Measurements from ENCODE around the gene SMARCC2.

SMARCC2 gene

DNA sequence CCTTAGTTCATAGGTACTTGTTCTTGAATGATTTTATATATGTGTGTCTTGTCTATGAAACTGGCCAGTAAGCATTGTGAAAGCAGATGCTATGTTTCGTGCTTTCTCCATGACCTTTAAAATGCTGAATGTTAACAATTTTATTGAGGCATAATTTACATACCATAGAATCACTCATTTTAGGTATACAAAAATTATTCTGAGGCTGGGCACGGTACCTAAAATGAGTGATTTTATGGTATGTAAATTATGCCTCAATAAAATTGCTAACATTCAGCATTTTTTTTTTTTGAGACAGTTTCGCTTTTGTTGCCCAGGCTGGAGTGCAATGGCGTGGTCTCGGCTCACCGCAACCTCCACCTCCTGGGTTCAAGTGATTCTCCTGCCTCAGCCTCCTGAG, 54.4 kb downstream of the SMARCC2 start:
- no peak for DNase-seq (ENCODE audit: extremely low read depth, low read depth)
- TF ChIP-seq, protein P1, sequence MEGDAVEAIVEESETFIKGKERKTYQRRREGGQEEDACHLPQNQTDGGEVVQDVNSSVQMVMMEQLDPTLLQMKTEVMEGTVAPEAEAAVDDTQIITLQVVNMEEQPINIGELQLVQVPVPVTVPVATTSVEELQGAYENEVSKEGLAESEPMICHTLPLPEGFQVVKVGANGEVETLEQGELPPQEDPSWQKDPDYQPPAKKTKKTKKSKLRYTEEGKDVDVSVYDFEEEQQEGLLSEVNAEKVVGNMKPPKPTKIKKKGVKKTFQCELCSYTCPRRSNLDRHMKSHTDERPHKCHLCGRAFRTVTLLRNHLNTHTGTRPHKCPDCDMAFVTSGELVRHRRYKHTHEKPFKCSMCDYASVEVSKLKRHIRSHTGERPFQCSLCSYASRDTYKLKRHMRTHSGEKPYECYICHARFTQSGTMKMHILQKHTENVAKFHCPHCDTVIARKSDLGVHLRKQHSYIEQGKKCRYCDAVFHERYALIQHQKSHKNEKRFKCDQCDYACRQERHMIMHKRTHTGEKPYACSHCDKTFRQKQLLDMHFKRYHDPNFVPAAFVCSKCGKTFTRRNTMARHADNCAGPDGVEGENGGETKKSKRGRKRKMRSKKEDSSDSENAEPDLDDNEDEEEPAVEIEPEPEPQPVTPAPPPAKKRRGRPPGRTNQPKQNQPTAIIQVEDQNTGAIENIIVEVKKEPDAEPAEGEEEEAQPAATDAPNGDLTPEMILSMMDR (IDR thresholded peaks at IDR 0.05; ENCODE audit: low read depth, low read length), result no peak

DNA sequence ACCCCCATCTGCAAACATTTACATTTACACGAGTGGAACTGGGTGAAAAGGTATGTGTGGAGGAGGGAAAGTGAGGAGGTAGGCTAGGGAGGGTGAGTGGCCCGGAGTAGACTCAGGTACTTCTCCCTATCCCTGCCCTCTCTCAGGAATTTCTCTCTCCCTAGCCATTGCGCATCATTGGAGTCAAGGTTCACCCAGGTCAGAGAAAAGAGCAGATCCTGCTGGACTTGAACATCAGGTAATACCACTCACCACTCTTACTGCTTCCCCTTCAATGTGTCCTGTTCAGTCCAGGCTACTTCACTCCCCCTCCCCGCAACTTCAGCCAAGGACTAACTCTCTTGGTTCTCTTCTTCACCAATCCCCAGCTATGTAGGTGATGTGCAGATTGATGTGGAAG, 58.4 kb downstream of the SMARCC2 start:
- DNase-seq (ENCODE audit: extremely low read depth, low read depth), result no peak
- TF ChIP-seq, protein P1 (IDR thresholded peaks at IDR 0.05; ENCODE audit: low read depth, low read length), result no peak

GRCh38 chr12:56129942-56130495, 59.3 kb downstream of the SMARCC2 start:
- TF ChIP-seq, protein P1 (IDR thresholded peaks at IDR 0.05; ENCODE audit: low read depth, low read length), result no peak
- no peak for DNase-seq (ENCODE audit: extremely low read depth, low read depth)

GRCh38 chr12:56129206-56129941, 59.9 kb downstream of the SMARCC2 start:
- TF ChIP-seq, protein P1 (IDR thresholded peaks at IDR 0.05; ENCODE audit: low read depth, low read length), result no peak
- no peak for DNase-seq (ENCODE audit: extremely low read depth, low read depth)

GRCh38 chr12:56128670-56129205, 60.5 kb downstream of the SMARCC2 start:
- no peak for DNase-seq (ENCODE audit: extremely low read depth, low read depth)

DNA sequence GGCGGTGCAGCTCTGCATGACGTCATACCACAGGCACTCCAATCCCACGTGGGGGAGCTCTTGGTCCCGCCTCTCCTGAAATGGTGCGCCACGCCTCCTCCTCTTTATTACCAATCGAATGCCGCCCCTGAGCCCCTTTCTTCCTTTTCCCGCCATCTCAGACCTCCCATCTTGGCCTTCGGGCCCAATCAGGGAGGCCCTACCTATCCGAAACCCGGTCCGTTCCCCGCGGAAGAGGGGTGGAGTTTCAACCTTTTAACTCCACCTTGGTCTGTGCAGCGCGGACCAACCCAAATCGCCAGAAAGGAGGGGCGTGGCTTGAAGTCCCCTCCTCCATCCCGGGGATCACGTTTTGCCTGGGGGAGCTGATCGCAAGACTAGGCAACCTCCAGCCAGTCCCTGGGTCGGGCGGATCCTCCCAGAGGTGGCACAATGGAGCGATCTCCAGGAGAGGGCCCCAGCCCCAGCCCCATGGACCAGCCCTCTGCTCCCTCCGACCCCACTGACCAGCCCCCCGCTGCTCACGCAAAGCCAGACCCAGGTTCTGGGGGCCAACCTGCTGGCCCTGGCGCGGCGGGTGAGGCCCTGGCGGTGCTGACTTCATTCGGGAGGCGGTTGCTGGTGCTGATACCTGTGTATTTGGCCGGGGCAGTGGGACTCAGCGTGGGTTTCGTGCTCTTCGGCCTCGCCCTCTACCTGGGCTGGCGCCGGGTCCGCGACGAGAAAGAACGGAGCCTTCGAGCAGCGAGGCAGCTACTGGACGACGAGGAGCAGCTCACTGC, 61.2 kb downstream of the SMARCC2 start, which contains the start of gene ESYT1:
TSS of gene ESYT1 (plus strand) at position 380 of the 782 bp plus-strand sequence. CDS start at position 433, 53 bp downstream.
- TF ChIP-seq, protein P1 (IDR thresholded peaks at IDR 0.05; ENCODE audit: low read depth, low read length), result no peak
- DNase-seq (ENCODE audit: extremely low read depth, low read depth), result peak; percentile 99

More at GRCh38 chr12:56128670-56129205, 60.5 kb downstream of the SMARCC2 start:
- TF ChIP-seq, protein P1 (IDR thresholded peaks at IDR 0.05; ENCODE audit: low read depth, low read length), result no peak
